CD4-positive, alpha-beta T cell treated with Interleukin-17A for 4 hours (primary cell): ENCODE data around the gene SLX9.

ENCODE experiments used
- DNase-seq: peaks from one replicate; pipeline ENCODE4 v3.0.0-alpha.2; 2020; ENCODE audit warnings: mixed read lengths

SLX9 gene

GRCh38 chr21:44939532-44940115 lies at the start of gene SLX9:
SLX9 (plus strand) TSS chr21:44940029; CDS start chr21:44940058, 29 bp downstream.
- peak; percentile 84 for DNase-seq

GRCh38 chr21:44890338-44890931 lies 49.4 kb upstream of the SLX9 start:
- DNase-seq: no peak

- no peak for DNase-seq
Measured at GRCh38 chr21:44890961-44891541, 48.8 kb upstream of the SLX9 start.

- DNase-seq: no peak
Measured at GRCh38 chr21:44891631-44892031, 48.2 kb upstream of the SLX9 start.

GRCh38 chr21:44892095-44892494 lies 47.7 kb upstream of the SLX9 start:
- DNase-seq: no peak

- peak; percentile 89 for DNase-seq
Measured at GRCh38 chr21:44892536-44893277, 47.1 kb upstream of the SLX9 start.

GRCh38 chr21:44893278-44893556 lies 46.6 kb upstream of the SLX9 start:
- DNase-seq: no peak

GRCh38 chr21:44893948-44894656 lies 45.7 kb upstream of the SLX9 start:
- no peak for DNase-seq

GRCh38 chr21:44894687-44895302 lies 45.0 kb upstream of the SLX9 start:
- DNase-seq: no peak

- no peak for DNase-seq
Measured at GRCh38 chr21:44895859-44896258, 44.0 kb upstream of the SLX9 start.

- DNase-seq: no peak
Measured at GRCh38 chr21:44896561-44897286, 43.1 kb upstream of the SLX9 start.

GRCh38 chr21:44897326-44898010 lies 42.4 kb upstream of the SLX9 start:
- DNase-seq: no peak

GRCh38 chr21:44898011-44898488 lies 41.8 kb upstream of the SLX9 start:
- DNase-seq: no peak

- DNase-seq: no peak
Measured at GRCh38 chr21:44898851-44899767, 40.7 kb upstream of the SLX9 start.

- DNase-seq: no peak
Measured at GRCh38 chr21:44899768-44900558, 39.9 kb upstream of the SLX9 start.

GRCh38 chr21:44900559-44901251 lies 39.1 kb upstream of the SLX9 start:
- DNase-seq: no peak

GRCh38 chr21:44901391-44902074 lies 38.3 kb upstream of the SLX9 start:
- no peak for DNase-seq
